Measurements from ENCODE around the gene TLCD3B.
A peak's percentile ranks its signal among the peaks of the same experiment; 100 is the strongest.
"Not testable (repeated sequence)": the region's sequence is repeated elsewhere in the genome, so short reads cannot be mapped to it uniquely, and the experiment has no call there.

TLCD3B gene

DNA sequence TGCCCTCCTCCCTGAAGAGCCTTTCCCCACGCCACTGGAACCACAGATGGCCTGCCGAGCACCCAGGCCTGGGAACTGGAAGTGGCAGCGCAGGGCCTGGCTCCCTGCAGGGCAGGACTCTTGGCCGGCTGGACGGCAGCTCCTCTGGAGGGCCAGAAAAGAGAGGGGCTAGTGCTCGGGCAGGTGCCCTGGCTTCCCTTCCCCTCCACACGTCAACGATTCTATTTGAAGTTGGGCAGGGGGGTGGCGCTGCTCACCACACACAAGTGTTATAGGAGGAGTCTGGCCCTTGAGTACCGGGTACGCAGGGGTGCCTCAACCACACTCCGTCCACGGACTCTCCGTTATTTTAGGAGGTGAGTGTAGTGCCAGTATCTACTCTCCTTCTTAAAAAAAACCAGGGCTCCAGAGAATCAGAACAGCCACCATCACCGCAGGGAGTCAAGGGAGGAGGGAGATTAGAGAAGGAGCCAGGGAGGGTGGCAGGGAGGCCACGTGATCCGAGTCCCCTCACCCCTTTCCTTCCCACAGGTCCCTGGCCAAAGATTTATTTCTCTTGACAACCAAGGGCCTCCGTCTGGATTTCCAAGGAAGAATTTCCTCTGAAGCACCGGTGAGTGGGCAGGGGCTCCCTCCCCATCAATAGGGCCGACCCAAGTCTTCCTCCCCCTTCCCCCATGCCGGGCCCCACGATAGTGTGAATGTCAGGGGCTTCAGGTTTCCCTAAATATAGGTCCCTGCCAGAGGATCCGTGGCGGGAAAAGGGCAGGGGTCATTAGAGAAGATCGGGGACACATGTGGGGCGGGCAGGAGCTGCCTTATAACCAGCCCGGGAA is 33.0 kb upstream of the TLCD3B start:
- in situ Hi-C loops (cut with HindIII; ENCODE audit: low pct_ligation_motif_present, low pct_unique_long_range_greater_than_20kb, low sequenced_read_pairs), result no loop called here
- DNase-seq, result peak; percentile 80

DNA sequence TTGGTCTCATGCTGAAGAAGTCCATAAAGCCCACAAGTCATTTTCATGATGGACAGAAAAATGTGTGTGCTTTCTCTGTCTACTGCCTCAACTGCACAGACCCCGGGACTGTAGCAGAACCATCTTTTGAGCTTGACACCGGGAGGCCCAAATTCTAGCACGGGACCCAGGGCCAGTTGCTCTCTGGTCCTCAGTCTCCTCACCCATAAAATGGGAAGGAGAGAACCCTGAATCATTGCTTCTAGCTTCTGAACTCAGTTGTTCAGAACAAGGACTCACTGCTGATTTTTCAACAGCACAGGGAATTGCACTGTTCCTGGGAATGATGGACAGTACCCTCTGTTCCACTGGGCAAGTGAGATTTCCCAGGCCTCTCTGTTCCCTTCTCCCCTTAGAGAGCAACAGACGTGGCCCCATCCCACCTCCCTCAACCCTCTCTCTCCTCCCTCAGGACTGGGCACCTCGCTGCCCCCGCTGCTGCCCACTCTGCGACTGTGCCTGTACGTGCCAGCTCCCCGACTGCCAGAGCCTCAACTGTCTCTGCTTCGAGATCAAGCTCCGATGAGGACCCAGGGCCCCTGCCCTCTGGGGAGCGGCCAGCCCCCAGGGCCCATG is 32.3 kb upstream of the TLCD3B start:
- DNase-seq, result no peak
- in situ Hi-C loops (cut with HindIII; ENCODE audit: low pct_ligation_motif_present, low pct_unique_long_range_greater_than_20kb, low sequenced_read_pairs), result no loop called here

DNA sequence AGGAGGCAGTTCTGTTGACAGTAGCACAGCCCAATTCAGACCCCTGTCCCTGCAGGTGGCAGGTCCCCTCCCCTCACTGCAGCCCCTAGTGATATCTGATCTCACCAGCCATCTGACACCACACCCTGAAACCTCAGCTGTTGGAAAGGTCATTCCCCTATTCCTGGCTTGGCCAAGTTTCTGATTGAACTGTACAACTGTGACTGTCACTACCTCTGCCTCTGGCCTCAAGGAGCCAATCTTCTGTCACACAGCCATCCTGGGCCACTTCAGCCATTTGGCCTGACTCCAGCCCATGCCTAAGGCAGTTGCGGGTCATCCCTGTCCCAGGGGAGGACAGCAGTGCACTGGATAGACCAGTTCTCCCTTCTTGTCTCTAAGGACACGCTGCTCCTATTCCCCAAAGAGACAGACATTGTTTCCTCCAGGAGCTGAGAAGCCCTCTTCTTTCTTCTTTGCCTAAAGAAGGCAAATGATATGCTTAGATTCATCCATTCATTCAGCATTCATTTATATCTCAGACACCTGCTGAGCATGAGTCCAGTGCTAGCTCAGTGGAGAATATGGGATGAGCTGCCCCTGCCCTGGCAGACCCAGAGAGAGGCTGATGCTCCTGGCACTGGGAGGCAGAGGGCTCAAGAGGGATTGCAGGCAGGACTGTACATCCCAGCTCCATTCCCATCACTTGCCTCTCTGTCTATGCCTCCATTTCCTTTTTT is 29.9 kb upstream of the TLCD3B start:
- no peak for DNase-seq
- in situ Hi-C loops (cut with HindIII; ENCODE audit: low pct_ligation_motif_present, low pct_unique_long_range_greater_than_20kb, low sequenced_read_pairs), result no loop called here

DNA sequence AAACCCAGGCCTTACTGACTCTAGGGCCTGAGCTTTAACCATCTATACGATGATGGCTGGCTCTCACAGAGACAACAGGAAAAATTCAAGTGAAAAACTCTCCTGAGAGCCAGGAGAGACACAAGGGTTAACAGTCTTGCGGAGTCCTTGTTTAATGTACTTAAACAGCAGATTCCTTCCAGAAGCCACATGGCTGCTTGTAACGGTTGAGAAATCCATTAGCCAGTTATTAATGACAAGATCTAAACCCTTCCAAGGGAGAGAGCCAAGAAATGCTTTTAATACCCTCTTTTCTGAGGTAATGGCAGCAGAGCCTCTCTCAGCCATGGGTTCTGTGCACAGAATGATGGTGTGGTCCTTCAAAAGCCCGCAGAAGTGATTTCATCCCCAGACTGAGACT is 29.3 kb upstream of the TLCD3B start:
- in situ Hi-C loops (cut with HindIII; ENCODE audit: low pct_ligation_motif_present, low pct_unique_long_range_greater_than_20kb, low sequenced_read_pairs), result no loop called here
- no peak for DNase-seq

DNA sequence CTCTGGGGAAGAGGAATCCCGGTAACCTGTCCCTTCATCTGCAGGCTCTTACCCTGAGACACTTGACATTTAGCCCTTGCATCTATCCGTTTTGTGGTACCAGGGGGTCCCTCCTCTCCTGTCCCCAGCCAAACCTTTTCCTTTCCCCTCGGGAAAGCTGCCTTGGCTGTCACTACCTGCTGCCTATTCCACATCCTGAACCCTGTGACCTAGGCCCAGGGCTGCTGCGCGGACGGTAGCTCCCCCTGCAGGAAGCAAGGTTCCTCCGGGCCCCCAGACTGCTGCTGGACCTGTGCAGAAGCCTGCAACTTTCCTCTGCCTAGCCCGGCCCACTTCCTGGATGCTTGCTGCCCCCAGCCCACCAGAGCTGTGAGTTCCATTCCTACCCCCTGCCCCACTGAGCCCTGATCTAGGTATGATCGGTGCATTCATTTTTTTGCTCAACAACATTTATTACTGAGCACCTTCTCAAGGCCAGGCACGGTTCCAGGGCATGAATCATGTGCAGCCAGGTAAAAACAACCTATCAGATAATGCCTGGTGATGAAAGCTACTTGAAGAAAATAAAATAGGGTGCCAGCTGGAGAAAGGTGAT is 24.0 kb upstream of the TLCD3B start:
- in situ Hi-C loops (cut with HindIII; ENCODE audit: low pct_ligation_motif_present, low pct_unique_long_range_greater_than_20kb, low sequenced_read_pairs), result no loop called here
- peak; percentile 33 for DNase-seq

DNA sequence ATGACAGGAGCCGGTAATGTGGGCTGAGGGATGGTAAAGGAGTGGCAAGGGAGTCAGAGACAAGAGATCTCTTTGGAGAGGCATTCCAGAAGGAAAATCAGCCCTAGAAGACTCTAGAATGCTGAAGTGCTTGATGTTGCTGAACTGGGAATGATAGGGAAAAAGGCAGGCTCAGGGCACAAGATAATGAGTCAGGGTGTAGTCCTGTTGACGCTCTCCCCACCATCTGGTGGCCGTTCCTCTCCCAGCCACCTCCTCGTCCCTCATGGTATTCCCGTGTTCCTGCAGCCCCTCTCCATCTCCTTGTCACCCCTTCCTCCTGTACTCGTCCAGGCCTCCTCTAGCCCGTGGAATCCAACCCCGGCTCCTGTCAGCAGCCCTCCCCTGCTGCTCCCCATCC is 23.4 kb upstream of the TLCD3B start:
- DNase-seq, result no peak
- in situ Hi-C loops (cut with HindIII; ENCODE audit: low pct_ligation_motif_present, low pct_unique_long_range_greater_than_20kb, low sequenced_read_pairs), result no loop called here

DNA sequence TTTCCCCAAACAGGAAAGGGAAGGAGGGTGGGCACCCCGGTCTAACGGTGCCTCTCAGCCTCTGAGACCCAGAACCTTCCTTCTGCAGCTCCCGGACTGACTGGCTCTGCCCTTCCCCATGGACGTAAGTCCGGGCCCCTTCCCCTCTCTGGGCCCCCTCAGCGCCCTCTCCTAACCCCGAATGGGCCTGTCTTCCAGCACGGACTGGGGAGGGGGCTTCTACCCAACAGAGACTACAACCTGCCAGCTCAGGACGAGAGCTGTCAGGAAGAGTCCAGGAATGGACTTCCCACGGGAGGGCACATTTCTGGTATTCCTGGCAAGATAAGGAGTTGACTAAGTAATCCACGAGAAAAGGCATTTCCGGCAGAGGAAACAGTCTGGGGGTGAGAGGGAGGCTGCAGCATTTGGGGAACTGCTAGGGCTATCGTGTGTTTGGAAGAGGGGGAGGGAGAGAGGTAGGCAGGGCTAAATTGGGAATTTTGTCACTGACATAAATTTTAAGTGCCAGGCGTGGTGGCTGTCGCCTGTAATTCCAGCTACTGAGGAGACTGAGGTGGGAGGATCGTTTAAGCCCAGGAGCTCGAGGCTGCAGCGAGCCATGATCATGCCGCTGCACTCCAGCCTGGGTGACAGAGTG is 22.4 kb upstream of the TLCD3B start:
- in situ Hi-C loops (cut with HindIII; ENCODE audit: low pct_ligation_motif_present, low pct_unique_long_range_greater_than_20kb, low sequenced_read_pairs), result no loop called here
- DNase-seq, result peak; percentile 59

DNA sequence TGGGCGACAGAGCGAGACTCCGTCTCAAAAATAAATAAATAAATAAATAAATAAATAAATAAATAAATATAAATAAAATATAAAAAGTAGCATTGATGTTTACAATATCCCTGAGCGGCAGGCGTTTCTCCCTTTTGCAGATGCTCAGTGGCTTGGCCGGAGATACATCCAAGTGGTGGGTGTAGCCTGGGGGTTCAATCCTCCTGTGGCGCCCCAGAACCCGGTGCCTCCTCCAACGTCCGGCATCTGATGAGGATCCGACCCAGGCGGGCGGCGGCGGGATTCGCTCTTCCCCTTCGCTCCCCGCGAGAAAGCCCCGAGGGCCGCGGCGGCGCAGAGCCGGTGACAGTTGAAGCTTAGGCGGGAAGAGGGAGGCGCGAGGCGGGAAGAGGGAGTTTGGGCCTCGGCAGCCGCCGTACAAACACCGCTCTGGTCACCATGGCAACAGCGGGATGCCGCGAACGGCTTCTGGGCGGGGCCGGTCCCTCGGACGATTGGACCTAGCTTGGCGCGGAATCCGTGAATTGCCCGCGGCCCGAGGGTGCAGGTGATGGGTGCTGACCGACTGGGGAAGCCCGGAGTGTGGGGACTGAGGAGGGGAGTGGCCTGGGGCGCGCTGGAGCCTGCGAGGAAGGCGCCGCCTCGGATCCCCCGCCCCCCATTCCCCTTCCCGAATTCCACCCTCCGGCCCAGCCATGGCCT is 21.8 kb upstream of the TLCD3B start:
- in situ Hi-C loops (cut with HindIII; ENCODE audit: low pct_ligation_motif_present, low pct_unique_long_range_greater_than_20kb, low sequenced_read_pairs), result no loop called here
- peak; percentile 94 for DNase-seq

DNA sequence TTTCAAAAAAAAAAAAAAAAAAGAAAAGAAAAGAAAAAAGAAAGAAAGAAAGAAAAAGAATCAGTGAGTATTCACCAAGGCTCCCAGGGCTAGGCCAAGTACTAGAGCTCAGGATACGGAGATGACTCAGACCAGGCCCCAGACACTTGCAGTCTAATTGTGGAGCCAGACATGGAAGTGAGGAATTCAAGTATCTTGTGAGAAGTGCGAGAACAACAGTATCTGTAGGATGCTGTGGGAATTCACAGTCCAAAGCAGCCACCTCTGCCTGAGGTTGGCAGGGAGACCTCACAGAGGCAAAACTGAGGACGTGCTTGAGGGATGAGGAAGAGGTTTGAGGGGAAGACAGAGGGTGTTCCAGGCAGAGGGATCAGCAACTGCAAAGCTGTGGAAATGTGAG is 20.4 kb upstream of the TLCD3B start:
- in situ Hi-C loops (cut with HindIII; ENCODE audit: low pct_ligation_motif_present, low pct_unique_long_range_greater_than_20kb, low sequenced_read_pairs), result no loop called here
- DNase-seq, result no peak

DNA sequence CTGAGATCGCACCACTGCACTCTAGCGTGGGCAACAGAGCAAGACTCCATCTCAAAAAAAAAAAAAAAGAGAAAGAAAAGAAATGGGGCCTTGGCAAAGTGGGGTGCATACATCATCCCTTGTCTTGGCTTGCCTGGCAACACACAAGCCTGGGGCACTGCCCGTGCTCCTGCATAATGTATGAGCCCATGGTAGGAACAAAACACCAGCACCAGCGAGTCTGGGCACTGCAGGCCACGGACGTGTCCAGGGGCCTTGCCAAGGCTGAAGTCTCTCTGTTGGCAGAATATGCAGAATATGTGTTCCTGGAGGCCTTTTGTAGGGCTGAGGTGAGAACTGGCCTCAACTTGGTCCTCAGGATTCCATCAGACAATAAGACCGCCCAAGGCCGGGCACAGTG is 18.8 kb upstream of the TLCD3B start:
- in situ Hi-C loops (cut with HindIII; ENCODE audit: low pct_ligation_motif_present, low pct_unique_long_range_greater_than_20kb, low sequenced_read_pairs), result no loop called here

DNA sequence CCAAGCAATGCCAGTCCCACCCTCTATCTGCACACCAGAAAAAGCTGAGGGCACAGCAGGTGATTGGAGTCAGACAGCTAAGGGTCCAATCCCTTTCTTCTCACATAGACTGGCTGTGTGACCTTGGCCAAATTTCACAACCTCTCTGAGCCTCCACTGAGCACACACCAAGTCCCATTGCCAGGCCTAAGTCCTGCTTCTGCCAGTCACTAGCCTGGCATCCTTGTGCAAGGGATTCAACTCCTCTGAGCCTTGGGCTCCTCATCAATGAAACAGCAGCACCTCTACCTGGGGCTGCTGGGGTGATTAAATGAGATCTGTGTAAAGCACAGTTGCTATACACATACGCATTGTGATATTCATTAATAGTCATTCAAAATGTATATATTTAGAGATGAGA is 15.5 kb upstream of the TLCD3B start:
- no peak for DNase-seq
- in situ Hi-C loops (cut with HindIII; ENCODE audit: low pct_ligation_motif_present, low pct_unique_long_range_greater_than_20kb, low sequenced_read_pairs), result no loop called here

More for the DNA sequence above, 18.8 kb upstream of the TLCD3B start:
- no peak for DNase-seq

DNA sequence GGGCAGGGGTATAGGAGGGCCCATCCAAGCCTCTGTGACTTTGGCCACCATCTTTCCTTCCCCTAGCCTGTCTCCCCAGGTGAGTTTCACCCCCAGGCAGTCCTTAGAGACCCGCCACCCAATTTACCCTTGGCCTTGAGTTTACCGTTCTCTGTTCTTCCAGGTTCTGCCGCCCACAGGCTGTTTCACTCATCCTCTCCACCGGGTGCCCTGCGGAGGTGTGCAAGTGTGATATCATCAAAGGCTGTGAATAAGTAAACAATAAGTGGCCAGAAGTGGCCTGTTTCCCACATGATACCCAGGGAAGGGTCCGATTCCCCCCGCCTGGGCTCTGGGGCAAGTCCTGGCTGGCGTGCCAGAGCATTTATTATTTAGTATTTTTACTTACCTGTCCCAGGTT is 15.1 kb upstream of the TLCD3B start:
- in situ Hi-C loops (cut with HindIII; ENCODE audit: low pct_ligation_motif_present, low pct_unique_long_range_greater_than_20kb, low sequenced_read_pairs), result no loop called here
- DNase-seq, result no peak

DNA sequence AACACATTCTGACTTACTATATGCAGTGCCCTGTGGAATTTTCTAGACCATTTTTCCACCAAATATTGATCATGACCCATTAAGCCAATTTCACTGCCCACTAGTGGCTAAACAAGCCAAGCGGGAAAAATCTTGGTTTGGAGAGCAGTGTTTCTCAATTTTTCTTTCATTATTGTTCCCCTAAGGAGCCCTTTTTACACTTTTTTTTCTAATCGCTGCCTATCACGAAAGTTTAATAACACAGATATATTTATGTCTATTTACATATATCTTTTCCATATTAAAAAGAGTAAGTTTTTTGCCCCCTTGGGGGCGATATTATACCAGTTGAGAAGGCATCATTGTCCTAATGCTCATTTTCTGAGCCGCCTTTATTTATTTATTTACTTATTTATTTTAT is 10.8 kb upstream of the TLCD3B start:
- peak; percentile 51 for DNase-seq

DNA sequence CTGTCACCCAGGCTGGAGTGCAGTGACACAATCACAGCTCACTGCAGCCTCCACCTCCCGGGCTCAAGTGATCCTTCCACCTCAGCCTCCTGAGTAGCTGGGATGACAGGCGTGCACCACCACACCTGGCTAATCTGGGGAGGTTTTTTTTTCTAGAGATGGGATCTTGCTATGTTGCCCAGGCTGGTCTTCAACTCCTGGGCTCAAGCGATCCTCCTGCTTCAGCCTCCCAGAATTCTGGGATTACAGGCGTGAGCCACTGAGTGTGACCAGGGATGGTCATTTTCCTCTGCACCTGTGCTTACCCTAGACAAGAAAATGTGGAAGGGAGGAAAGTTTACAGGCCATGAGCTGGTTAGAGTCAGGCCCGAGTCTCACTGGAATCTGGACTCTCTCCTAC is 9.6 kb upstream of the TLCD3B start:
- in situ Hi-C loops (cut with HindIII; ENCODE audit: low pct_ligation_motif_present, low pct_unique_long_range_greater_than_20kb, low sequenced_read_pairs); DNase-seq: not testable (repeated sequence)

More for the DNA sequence above, 10.8 kb upstream of the TLCD3B start:
- in situ Hi-C loops (cut with HindIII; ENCODE audit: low pct_ligation_motif_present, low pct_unique_long_range_greater_than_20kb, low sequenced_read_pairs), result no loop called here

DNA sequence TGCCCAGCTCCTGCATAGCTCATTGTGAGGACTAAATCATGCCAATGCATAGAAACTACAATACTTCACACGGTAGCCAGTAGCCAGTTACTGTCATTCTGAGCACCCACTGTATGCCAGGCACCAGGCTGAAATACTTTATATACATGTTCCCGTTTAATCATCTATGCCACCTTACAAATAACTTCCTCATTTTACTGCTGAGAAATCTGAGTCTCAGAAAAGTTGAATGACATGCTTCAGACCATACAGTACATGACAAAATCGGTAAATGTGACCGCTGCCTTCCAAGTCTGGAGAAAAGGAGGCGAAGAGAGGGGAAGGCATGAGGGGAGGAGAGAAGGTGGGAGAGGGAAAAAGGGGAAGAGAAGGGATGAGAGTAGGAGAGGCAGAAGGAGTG is 9.2 kb upstream of the TLCD3B start:
- no peak for DNase-seq
- in situ Hi-C loops (cut with HindIII; ENCODE audit: low pct_ligation_motif_present, low pct_unique_long_range_greater_than_20kb, low sequenced_read_pairs), result no loop called here

DNA sequence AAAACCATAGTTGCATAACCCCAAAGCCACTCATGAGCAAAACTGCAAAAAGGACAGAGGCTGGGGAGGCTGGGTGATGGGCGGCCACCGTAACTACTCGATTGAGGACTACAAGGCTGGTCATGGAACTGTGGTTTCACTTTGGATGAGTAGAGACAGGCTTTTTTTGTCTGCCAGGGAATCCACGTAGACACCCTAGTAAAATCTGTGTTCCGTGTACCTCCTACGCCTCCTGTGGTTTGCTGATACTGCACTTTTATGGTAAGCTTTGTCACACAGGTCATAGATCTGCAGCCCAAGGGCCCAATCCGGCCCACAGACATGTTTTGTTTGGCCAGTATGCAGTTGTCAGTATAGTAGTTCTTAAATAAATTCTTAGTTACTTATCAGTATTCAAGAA is 2.2 kb upstream of the TLCD3B start:
- in situ Hi-C loops (cut with HindIII; ENCODE audit: low pct_ligation_motif_present, low pct_unique_long_range_greater_than_20kb, low sequenced_read_pairs), result no loop called here
- DNase-seq, result no peak

DNA sequence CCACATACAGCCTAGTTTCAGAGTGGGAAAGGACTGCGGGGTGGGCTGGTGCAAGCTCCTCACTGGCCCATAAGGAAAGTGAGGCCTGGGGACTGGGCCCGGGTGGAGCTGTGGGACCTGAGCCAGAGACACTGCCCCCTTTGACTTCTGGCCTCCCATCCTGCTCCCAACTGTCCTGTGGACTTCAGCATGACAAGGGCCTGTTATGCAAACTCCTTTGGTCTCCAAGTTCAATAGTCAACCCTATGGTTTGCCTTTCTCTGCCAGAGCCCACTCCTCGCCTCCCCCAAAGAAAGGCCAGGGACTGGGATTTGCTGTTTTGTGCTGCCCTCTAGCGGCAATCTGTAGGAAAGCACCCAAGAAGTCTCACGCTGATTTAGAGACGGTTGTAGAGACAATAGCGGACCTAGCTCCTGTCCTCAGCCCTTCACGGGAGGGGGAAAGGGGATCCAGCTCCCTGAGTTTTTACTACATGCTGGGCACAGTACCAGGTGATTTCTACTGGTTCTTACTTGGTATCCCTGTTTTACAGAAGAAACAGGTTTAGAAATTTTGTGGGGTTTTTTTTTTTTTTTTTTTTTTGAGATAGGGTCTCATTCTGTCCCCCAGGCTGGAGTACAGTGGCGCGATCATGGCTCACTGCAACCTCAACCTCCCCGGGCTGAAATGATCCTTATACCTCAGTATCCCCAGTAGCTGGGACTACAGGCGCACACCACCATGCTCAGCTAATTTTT is 1.2 kb upstream of the TLCD3B start:
- peak; percentile 78 for DNase-seq
- in situ Hi-C loops (cut with HindIII; ENCODE audit: low pct_ligation_motif_present, low pct_unique_long_range_greater_than_20kb, low sequenced_read_pairs), result no loop called here

DNA sequence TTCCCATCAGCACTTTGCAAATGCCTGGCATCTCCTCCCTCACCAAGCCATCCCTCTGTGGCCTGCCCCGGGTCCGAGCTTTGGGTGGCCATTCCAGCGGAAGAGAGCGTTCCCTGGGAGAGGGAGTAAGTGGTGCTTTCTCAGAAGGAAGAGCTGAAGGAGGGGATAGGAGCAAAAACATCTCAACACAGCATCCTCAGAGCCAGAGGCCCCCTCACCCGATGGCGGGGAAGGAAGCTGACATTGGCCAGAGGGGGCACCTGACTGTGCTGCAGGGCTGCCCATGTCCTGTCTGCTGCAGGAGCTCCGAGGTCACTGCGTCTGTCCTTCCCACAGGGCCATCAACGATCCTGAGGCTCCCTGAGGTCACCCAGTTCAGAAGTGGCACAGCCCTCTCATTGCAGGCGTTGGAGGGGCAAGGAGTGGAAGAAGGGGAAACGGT is 427 bp upstream of the TLCD3B start:
- in situ Hi-C loops (cut with HindIII; ENCODE audit: low pct_ligation_motif_present, low pct_unique_long_range_greater_than_20kb, low sequenced_read_pairs), result no loop called here
- no peak for DNase-seq

All from ACHN (cell line).